ENCODE results near the gene MEGF6.

Gene MEGF6

GRCh38 chr1:3465091-3465934, 146.0 kb downstream of the MEGF6 start:
- no peak for DNase-seq

GRCh38 chr1:3464649-3465025, 146.7 kb downstream of the MEGF6 start:
- no peak for DNase-seq

GRCh38 chr1:3463891-3464648, 147.2 kb downstream of the MEGF6 start:
- no peak for DNase-seq

DNA sequence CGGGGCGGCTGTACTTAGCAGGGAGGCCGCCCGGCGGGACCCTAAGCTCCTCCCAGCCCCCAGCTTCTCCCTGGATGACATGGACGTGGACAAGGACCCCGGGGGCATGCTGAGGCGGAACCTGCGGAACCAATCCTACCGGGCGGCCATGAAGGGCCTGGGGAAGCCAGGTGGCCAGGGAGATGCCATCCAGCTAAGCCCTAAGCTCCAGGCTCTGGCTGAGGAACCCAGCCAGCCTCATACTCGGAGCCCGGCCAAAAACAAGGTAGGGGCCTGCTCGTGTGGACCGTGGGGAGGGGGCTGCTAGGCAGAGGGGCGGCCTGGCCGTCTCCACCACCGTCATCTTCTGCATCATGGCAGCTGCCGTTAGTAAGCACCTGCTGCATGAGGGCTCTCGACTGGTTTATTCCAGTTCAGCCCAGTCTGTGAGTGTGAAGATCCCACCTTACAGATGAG, 147.9 kb downstream of the MEGF6 start:
- no peak for DNase-seq

DNA sequence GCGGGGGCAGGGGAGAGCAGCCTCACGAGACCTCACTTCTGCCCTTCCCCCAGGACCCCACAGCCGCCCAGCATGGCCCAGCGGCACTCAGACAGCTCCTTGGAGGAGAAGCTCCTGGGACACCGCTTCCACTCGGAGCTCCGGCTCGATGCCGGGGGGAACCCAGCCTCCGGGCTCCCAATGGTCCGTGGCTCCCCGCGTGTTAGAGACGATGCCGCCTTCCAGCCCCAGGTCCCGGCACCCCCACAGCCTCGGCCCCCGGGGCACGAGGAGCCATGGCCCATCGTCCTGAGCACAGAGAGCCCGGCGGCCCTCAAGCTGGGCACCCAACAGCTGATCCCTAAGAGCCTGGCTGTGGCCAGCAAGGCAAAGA, 148.3 kb downstream of the MEGF6 start:
- no peak for DNase-seq

- DNase-seq: no peak
Measured at GRCh38 chr1:3462356-3463012, 148.8 kb downstream of the MEGF6 start.

DNA sequence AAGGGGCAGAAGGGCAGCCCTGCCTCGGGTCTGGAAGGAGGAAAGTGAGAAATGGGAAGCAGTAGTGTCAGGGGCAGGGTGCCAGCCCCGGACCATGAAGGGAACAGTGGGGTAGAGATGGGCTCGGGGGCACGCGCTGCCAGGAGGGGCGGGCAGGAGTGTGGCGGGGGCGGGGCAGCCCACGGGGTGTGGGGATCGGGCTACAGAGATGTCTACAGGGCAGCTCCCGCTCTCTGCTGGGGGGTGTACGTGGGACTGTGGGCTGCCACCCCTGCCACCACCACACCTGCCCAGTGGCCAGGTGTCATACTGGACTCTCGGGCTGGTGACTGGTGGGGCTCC, 149.4 kb downstream of the MEGF6 start:
- DNase-seq: no peak

DNA sequence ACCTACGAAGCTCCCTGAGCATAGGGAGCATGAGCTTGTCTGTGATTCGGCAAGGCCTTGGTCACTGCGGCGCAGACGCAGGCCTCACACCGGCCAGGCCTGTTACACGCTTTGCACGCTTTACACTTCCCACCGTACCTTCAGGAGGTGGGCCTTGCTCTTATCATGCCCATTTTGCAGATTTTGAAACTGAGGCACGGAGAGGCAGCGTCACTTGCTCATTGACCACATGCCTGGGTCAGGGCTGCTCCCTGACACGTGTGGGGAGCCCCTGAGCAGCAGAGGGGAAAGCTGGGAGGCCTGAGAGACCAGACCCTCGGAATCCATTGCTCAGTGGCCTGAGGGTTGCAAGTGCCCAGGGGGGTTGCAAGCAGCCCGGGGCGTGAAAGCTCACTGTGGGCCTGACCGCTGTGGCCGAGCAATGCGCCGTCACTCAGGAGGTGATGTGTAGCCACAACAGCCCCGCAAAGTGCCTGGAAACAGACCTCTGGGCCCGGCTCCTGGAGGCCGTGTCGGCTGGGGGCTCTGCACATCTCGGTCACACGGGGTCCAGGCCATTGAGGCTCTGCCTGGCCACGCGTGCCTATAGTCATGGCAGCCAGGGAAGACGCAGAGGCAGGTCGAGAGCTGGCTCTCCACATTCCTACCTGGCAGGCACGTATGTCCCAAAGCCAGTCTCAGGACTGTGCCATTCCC, 149.9 kb downstream of the MEGF6 start:
- no peak for DNase-seq

GRCh38 chr1:3460672-3461131, 150.6 kb downstream of the MEGF6 start:
- DNase-seq: no peak

GRCh38 chr1:3459940-3460671, 151.2 kb downstream of the MEGF6 start:
- no peak for DNase-seq

DNA sequence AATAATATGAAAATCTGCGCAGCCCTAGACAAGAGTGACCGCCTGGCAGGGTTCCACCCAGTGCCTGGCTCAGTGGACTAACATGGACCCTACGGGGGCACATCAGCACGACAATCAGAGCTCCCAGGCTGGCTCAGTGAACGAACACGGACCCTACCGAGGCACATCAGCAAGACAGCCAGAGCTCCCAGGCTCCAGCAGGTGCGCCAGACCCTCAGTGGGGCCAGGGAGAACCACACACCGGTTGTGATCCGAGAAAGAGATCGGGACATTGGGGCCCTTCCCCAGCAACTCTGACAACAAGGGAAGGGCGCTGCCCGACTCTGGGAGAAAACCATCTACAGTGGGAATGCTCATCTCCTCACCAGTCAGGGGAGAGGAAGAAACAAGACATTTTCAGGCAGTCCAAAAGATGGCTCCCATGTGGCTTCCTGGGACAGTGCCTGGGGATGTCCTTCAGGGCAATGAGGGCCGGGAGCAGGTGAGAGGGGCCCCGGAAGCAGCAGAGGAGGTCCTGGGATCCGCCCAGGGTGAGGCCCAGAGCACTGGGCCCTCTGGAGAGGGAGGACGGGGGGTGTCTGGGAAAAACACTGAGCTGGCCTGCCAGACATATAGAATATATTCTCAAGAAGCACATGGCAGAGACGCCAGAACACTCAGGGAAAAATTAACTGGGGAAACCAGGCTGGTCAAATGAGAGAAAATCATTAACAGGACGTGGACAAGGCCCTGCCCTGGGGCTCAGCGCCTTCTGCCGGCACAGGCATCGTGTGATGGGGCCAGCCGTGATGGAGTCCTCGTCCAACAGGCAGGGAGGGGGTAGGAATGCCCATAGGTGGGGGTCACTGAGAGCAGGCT, 152.0 kb downstream of the MEGF6 start:
- DNase-seq: no peak

DNA sequence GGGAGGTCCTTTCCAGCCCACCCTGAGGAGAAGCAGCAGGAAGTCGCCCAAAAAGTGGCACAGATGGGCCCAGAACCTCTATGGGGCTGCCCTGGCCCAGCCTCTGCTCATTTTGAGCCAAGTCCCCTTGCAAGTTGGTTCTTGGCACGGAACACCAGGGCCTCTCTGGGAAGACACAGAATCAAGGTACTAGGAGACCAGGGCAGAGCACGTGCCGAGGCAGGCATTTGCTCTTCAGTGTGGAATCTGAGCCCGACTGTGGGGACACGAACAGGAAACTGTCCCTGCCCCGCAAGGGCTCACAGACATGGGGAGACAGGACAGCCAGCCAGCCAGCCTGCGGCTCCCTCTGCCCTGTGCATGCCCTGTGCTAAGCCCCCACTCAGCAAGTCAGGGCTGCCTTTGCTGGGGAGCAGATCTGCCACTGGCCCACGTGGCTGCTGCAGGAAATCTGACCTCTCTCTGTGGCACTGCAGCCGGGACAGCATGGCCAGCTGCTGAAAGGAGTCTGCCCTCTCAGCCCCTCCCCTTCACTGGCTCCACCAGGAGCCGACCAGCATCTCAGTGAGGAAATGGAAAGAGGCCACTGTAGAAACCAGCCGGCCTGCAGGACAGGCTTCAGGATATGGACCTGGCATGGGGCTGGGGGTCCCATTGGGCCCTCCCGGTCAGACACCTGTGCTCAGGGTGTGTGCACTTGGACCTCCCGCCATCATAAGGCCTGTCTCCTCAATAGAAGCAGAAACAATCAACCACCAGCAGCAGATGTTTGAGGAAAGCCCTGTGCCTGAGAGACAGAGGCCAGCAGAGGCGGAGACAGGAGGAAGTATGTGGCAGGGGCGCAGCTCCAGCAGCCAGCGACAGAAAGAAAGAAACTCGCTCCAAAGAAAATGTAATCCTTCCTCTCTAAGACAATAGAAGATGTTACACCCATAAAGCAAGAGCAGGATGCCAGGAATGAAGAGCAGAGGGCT, 153.1 kb downstream of the MEGF6 start:
- no peak for DNase-seq

DNA sequence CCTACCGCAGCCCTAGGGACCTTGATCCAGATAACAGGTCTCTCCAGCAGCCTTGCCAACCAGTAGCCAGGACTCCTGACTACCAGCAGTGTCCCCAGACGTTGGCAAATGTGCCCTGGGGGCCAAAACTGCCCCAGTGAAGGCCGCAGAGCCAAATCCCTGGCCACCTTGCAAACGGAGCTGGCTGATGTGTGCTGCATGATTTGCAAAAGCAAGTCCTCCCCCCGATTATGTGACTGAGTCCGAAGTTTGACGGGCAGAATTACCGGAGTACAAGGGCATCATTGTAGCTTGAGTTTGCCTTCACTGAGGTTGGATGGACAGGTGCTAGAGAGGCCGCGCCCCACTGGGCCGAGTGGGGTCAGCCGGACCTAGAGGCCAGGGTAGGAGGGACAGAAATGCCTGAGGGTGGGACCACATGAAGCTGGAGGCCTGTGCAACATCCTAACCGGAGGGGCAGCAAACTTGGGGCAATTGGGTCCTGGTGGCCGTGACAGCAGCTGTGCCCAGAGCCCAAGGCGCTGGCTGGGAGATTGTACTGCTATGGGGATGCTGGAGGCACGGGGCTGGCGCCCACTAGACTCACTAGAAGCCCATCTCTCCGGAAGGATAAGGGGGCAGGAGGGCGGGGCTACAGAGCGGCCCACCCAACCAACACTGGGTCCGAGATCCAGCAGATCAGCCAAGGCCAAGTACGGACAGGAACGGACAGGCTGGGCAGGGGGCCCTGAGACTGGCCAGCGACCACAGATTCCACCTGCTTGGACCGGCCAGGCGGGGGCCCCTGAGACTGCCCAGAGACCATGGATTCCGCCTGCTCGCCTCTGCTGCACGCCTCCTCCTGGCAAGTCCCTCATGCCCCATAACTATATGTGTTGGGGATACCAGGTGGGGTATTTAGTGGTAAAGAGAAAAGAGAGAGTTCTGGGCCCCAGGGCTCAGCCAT, 154.1 kb downstream of the MEGF6 start:
- no peak for DNase-seq

DNA sequence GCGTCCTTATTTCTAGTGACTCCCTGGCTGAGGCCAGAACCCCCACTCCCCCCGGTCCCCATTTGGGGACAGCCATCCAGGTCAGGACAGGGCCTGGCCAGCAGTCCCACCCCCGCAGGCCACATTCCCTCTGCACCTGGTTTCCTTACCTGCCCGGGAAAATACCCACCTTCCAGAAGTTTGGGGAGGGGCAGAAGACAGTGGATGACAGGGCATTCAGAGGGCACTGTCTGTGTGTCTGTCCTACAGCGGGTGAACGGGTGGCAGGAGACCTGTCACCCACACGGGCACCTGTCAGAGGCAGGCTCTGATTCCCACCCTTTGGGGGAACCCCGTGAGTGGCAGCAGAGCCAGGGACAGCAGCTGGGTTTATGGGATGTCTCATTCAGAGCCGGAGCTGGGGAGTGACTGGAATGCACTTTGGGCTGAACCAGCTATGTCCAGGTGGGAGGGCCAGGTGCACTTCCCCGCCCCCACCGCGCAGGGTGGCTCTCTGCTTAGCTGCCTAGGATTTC, 154.8 kb downstream of the MEGF6 start:
- no peak for DNase-seq

GRCh38 chr1:3455670-3456448, 155.4 kb downstream of the MEGF6 start:
- no peak for DNase-seq

- peak in 1 of 2 experiments; percentile 43 for DNase-seq
Measured at GRCh38 chr1:3454811-3455618, 156.3 kb downstream of the MEGF6 start.

Measured in NCI-H2081 (cell line).